ENCODE results near the gene IFNGR1. TPM values are rescaled to one million over a fixed set of nuclear protein-coding genes. Genes with fewer than 3 reads are reported as not detected.

IFNGR1 gene
- total and polyA plus RNA-seq, 2 of the 13 experiments (the other 11 are each of a cell fraction or from before 2014, with no cell fraction given): 82.8 to 87.8 TPM

GRCh38 chr6:137241481-137242038 is 22.4 kb upstream of the IFNGR1 start (continued):
- TF ChIP-seq, protein P1, sequence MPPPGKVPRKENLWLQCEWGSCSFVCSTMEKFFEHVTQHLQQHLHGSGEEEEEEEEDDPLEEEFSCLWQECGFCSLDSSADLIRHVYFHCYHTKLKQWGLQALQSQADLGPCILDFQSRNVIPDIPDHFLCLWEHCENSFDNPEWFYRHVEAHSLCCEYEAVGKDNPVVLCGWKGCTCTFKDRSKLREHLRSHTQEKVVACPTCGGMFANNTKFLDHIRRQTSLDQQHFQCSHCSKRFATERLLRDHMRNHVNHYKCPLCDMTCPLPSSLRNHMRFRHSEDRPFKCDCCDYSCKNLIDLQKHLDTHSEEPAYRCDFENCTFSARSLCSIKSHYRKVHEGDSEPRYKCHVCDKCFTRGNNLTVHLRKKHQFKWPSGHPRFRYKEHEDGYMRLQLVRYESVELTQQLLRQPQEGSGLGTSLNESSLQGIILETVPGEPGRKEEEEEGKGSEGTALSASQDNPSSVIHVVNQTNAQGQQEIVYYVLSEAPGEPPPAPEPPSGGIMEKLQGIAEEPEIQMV (CRISPR knock-in tag; IDR thresholded peaks at IDR 0.05; ENCODE audit: low read depth): no peak
- TF ChIP-seq KDM3A (CRISPR knock-in tag; IDR thresholded peaks at IDR 0.05; ENCODE audit: low read depth) (0 out of 2 replicates have a peak, but pooled peaks have one; percentile 63), HNF4G (IDR thresholded peaks at IDR 0.05; ENCODE audit: borderline replicate concordance, low read depth, low read length) (peak; percentile 26; the same call in 1 of the 2 replicates), HNF4G (CRISPR knock-in tag; IDR thresholded peaks at IDR 0.05; ENCODE audit: borderline replicate concordance, low read depth) (no peak), EEA1 (CRISPR knock-in tag; IDR thresholded peaks at IDR 0.05; ENCODE audit: borderline replicate concordance) (no peak), TCF12 (IDR thresholded peaks at IDR 0.05) (no peak), TCF12 (CRISPR knock-in tag; IDR thresholded peaks at IDR 0.05) (no peak), SNRNP70 (IDR thresholded peaks at IDR 0.05; ENCODE audit: low read depth, low read length) (no peak), EP300 (IDR thresholded peaks at IDR 0.05; ENCODE audit: low read depth in 2 of 2, low read length in 2 of 2) (peak; percentile 63 to 80; a peak in 3 of 4 replicates), EP300 (CRISPR knock-in tag; IDR thresholded peaks at IDR 0.05; ENCODE audit: borderline replicate concordance) (peak; percentile 85), E2F1 (CRISPR knock-in tag; IDR thresholded peaks at IDR 0.05) (no peak), ZNF317 (CRISPR knock-in tag; IDR thresholded peaks at IDR 0.05) (no peak), HNF4A (CRISPR knock-in tag; IDR thresholded peaks at IDR 0.05) (peak; percentile 65), MED1 (CRISPR knock-in tag; IDR thresholded peaks at IDR 0.05) (0 out of 2 replicates have a peak, but pooled peaks have one; percentile 29), ZNF12 (CRISPR knock-in tag; IDR thresholded peaks at IDR 0.05) (no peak; the same call in none of the 2 replicates), ZNF234 (CRISPR knock-in tag; conservative IDR thresholded peaks at IDR 0.05) (no peak), ZNF550 (CRISPR knock-in tag; IDR thresholded peaks at IDR 0.05; ENCODE audit: borderline replicate concordance) (no peak), ZNF331 (CRISPR knock-in tag; IDR thresholded peaks at IDR 0.05) (peak; percentile 19; the same call in 1 of the 2 replicates), MXD1 (CRISPR knock-in tag; IDR thresholded peaks at IDR 0.05) (no peak)
- TF ChIP-seq, protein P2, sequence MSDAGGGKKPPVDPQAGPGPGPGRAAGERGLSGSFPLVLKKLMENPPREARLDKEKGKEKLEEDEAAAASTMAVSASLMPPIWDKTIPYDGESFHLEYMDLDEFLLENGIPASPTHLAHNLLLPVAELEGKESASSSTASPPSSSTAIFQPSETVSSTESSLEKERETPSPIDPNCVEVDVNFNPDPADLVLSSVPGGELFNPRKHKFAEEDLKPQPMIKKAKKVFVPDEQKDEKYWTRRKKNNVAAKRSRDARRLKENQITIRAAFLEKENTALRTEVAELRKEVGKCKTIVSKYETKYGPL (CRISPR knock-in tag; IDR thresholded peaks at IDR 0.05): no peak
- TF ChIP-seq, protein P3, sequence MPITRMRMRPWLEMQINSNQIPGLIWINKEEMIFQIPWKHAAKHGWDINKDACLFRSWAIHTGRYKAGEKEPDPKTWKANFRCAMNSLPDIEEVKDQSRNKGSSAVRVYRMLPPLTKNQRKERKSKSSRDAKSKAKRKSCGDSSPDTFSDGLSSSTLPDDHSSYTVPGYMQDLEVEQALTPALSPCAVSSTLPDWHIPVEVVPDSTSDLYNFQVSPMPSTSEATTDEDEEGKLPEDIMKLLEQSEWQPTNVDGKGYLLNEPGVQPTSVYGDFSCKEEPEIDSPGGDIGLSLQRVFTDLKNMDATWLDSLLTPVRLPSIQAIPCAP (CRISPR knock-in tag; IDR thresholded peaks at IDR 0.05; ENCODE audit: low read depth): no peak
- TF ChIP-seq, protein P4, sequence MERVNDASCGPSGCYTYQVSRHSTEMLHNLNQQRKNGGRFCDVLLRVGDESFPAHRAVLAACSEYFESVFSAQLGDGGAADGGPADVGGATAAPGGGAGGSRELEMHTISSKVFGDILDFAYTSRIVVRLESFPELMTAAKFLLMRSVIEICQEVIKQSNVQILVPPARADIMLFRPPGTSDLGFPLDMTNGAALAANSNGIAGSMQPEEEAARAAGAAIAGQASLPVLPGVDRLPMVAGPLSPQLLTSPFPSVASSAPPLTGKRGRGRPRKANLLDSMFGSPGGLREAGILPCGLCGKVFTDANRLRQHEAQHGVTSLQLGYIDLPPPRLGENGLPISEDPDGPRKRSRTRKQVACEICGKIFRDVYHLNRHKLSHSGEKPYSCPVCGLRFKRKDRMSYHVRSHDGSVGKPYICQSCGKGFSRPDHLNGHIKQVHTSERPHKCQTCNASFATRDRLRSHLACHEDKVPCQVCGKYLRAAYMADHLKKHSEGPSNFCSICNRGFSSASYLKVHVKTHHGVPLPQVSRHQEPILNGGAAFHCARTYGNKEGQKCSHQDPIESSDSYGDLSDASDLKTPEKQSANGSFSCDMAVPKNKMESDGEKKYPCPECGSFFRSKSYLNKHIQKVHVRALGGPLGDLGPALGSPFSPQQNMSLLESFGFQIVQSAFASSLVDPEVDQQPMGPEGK (CRISPR knock-in tag; IDR thresholded peaks at IDR 0.05): 0 out of 2 replicates have a peak, but pooled peaks have one; percentile 13

All from HepG2 (cell line).